HFF-Myc (cell line): ENCODE results near the gene FBN1.
A peak's percentile ranks its signal among the peaks of the same experiment; 100 is the strongest.

Source experiments
- DNase-seq: peaks from one replicate; pipeline ENCODE4 v3.0.0-alpha.2; 2011; ENCODE audit warnings: low read depth; ENCODE audit errors: extremely low read depth
- H3K4me3 ChIP-seq: replicated peaks from 2 replicates; pipeline ENCODE4 v1.5.1; 2011; ENCODE audit warnings: low read depth, mild to moderate bottlenecking, control low read depth, low read length
- CTCF ChIP-seq: IDR thresholded peaks from 2 replicates; pipeline ENCODE4 v1.5.1; 2012; ENCODE audit warnings: mild to moderate bottlenecking, low read depth, low read length, control low read depth; ENCODE audit errors: missing control alignments

The FBN1 gene

GRCh38 chr15:48546296-48546695 is 99.2 kb downstream of the FBN1 start:
- TF ChIP-seq CTCF, result no peak
- H3K4me3 ChIP-seq, result no peak overlapping the region
- no peak for DNase-seq

GRCh38 chr15:48544778-48545177 is 100.7 kb downstream of the FBN1 start:
- H3K4me3 ChIP-seq, result no peak overlapping the region
- no peak for DNase-seq
- no peak for TF ChIP-seq CTCF

- peak; percentile 65 for DNase-seq
- no peak for TF ChIP-seq CTCF
- peak overlapping the region; percentile 13 for H3K4me3 ChIP-seq
Measured at GRCh38 chr15:48541341-48542278, 103.9 kb downstream of the FBN1 start.

GRCh38 chr15:48540756-48541155 is 104.8 kb downstream of the FBN1 start:
- TF ChIP-seq CTCF, result no peak
- no peak overlapping the region for H3K4me3 ChIP-seq

GRCh38 chr15:48538941-48539340 is 106.6 kb downstream of the FBN1 start:
- no peak for TF ChIP-seq CTCF
- no peak overlapping the region for H3K4me3 ChIP-seq
- DNase-seq, result no peak

More at GRCh38 chr15:48540756-48541155, 104.8 kb downstream of the FBN1 start:
- no peak for DNase-seq

GRCh38 chr15:48537271-48538113 is 108.0 kb downstream of the FBN1 start:
- TF ChIP-seq CTCF, result no peak
- no peak overlapping the region for H3K4me3 ChIP-seq
- DNase-seq, result no peak
